GM08714 (cell line): ENCODE measurements around the gene EBI3.
"Not testable (repeated sequence)": the region's sequence is repeated elsewhere in the genome, so short reads cannot be mapped to it uniquely, and the experiment has no call there.

ENCODE experiments used
- H3K4me3 ChIP-seq: fragments of 200-500 bp; sonication (Bioruptor generic); 2 replicates; pipeline ENCODE4 v1.5.1; 2014; ENCODE audit warnings: mild to moderate bottlenecking, low read length, inconsistent platforms
- ZNF274 ChIP-seq: IDR thresholded peaks from 2 replicates; pipeline ENCODE4 v1.6.1; 2012; ENCODE audit warnings: mild to moderate bottlenecking, low read depth, low read length

EBI3 gene

GRCh38 chr19:4229179-4229931, at the start of gene EBI3:
EBI3 (plus strand) TSS chr19:4229523; CDS start chr19:4229551, 28 bp downstream.
- TF ChIP-seq ZNF274 = no peak
- peak within 1 kb of the TSS; percentile 67 for H3K4me3 ChIP-seq

GRCh38 chr19:4181053-4181508, 48.2 kb upstream of the EBI3 start:
- TF ChIP-seq ZNF274 = no peak
- H3K4me3 ChIP-seq = peak overlapping the region; percentile 80; the same call in 1 of the 2 replicates

- H3K4me3 ChIP-seq = peak within 1 kb of the TSS; percentile 80
- no peak for TF ChIP-seq ZNF274
Measured at GRCh38 chr19:4182084-4182810, 47.1 kb upstream of the EBI3 start, which contains the start of the genes ANKRD24 and SIRT6. ANKRD24 (plus strand) TSS chr19:4182689; CDS start chr19:4186426, 3,737 bp downstream. SIRT6 (minus strand) TSS chr19:4182563; CDS start chr19:4182539, 24 bp downstream.

GRCh38 chr19:4183967-4184717, 45.2 kb upstream of the EBI3 start:
- no peak for TF ChIP-seq ZNF274
- H3K4me3 ChIP-seq = no peak overlapping the region

GRCh38 chr19:4184718-4185352, 44.5 kb upstream of the EBI3 start:
- TF ChIP-seq ZNF274 = no peak
- no peak overlapping the region for H3K4me3 ChIP-seq

GRCh38 chr19:4185413-4186086, 43.8 kb upstream of the EBI3 start:
- no peak overlapping the region for H3K4me3 ChIP-seq
- no peak for TF ChIP-seq ZNF274

- H3K4me3 ChIP-seq = no peak overlapping the region
- TF ChIP-seq ZNF274 = no peak
Measured at GRCh38 chr19:4186087-4186993, 43.0 kb upstream of the EBI3 start.

- no peak overlapping the region for H3K4me3 ChIP-seq
- no peak for TF ChIP-seq ZNF274
Measured at GRCh38 chr19:4187313-4188122, 41.8 kb upstream of the EBI3 start.

- no peak for TF ChIP-seq ZNF274
- no peak overlapping the region for H3K4me3 ChIP-seq
Measured at GRCh38 chr19:4189641-4190040, 39.7 kb upstream of the EBI3 start.

- H3K4me3 ChIP-seq = not testable (repeated sequence)
Measured at GRCh38 chr19:4192537-4192936, 36.8 kb upstream of the EBI3 start.

GRCh38 chr19:4194353-4194752, 35.0 kb upstream of the EBI3 start:
- no peak for TF ChIP-seq ZNF274
- H3K4me3 ChIP-seq = no peak overlapping the region

GRCh38 chr19:4196009-4196408, 33.3 kb upstream of the EBI3 start:
- no peak overlapping the region for H3K4me3 ChIP-seq
- TF ChIP-seq ZNF274 = no peak
